HG02678 (cell line): ENCODE measurements around the gene BRI3.
"Not testable (repeated sequence)": the region's sequence is repeated elsewhere in the genome, so short reads cannot be mapped to it uniquely, and the experiment has no call there.

Experiments used
- ATAC-seq: cut with Tn5 transposase; IDR thresholded peaks from one replicate; pipeline ENCODE4 v1.9.1; 2021; ENCODE audit warnings: mild to moderate bottlenecking, moderate library complexity; ENCODE audit not compliant: unreplicated experiment

The BRI3 gene

DNA sequence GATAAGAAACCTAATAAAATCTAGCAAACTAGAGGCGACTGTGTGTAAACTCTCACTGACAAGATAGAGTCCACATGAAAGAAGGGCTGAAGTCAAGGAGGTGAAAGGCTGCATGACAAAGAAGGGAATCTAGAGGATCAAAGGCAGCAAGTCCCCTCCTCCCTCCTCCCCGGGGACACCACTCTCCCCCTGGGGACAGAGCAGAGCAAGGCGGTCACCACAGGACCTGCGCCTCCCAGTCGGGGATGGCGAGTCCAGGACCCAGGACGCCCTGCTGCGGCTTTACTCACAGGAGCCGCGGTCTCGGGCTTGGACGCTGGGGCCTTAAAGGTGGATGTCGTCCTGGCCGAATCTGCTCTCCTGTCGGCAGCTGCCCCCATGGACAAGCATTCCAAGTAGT lies 22.4 kb downstream of the BRI3 start:
- no peak for ATAC-seq

- no peak for ATAC-seq
Observed at GRCh38 chr7:98305951-98306535, 24.6 kb downstream of the BRI3 start.

DNA sequence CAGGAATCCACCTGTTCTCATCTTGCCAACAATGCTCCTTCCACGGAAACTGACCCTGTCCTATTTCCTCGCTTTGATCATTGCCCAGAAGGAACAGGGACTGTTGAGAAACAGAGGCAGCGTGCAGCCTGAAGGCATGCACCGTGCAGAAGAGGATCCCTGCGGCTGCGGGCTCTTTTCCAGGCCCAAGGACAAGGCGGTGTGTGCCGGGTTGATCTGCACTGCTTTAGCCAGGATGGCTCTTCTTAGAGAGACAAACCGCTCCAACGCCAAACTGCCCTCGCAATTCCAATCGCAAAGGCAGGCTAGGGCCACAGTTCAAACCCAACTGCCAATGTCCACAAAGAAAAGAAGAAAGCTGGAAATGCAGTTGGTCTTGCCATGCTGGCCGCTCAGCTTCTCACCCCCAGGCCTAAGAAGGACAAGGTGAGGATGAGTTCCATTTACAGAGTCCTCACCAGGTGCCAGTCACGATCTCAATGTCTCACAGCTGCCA lies 26.5 kb downstream of the BRI3 start:
- no peak for ATAC-seq

DNA sequence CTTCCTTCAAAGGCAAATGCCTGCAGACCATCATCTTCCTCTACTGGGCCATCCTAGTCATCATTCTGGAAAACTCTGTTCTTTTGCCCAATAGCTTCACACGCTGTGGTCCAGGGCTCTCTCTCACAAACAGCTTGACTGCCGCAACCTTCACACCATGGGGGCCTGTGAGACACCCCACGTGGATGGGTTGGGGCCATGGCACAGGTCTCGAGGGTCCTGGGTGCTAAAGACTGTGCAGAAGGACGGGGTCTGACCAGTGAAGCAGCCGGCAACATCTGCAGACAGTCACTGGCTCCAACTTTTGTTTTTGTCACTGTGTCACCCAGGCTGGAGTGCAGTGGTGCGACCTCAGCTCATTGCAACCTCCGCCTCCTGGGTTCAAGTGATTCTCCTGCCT lies 28.1 kb downstream of the BRI3 start:
- no peak for ATAC-seq

DNA sequence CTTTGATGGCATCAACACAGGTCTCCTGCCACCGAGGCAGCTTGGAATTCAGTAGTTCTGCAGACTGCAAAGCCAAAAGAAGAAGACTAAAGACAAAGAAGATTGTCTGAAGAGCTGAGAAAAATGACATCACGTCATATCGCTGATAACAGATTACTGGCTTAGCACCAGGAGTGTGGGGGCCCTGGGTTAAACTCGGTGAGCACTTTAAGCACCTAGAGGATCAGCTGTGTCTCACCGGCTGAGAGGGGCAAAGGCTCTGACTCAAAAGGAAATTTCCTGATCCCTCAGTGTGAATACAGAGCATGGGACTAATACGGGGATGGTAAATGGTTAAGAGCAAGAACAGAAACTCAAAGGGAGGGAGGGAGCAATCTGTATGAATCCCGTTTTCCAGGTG lies 30.7 kb downstream of the BRI3 start:
- no peak for ATAC-seq

DNA sequence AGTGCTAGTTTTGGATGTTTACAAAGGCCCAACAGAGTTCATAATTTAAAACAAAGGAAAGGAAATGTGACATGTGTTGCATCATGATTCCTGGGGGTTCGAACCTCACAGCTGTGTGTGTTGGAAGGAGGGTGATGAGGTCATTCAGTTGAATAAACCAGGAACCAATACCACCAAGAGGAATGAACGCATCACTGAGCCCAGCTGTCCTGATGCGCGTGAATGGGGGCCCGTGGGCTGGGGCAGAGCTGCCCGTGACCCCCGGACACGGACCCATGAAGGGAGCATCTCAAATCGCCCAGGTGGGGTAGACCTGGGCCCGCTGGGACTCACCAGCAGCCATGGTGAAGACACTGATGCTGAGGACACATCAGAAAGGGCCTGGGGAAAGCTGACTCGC lies 33.0 kb downstream of the BRI3 start:
- peak; percentile 61 for ATAC-seq

GRCh38 chr7:98315318-98315993 lies 34.0 kb downstream of the BRI3 start:
- peak; percentile 71 for ATAC-seq

GRCh38 chr7:98315994-98316527 lies 34.6 kb downstream of the BRI3 start:
- ATAC-seq, result not testable (repeated sequence)

DNA sequence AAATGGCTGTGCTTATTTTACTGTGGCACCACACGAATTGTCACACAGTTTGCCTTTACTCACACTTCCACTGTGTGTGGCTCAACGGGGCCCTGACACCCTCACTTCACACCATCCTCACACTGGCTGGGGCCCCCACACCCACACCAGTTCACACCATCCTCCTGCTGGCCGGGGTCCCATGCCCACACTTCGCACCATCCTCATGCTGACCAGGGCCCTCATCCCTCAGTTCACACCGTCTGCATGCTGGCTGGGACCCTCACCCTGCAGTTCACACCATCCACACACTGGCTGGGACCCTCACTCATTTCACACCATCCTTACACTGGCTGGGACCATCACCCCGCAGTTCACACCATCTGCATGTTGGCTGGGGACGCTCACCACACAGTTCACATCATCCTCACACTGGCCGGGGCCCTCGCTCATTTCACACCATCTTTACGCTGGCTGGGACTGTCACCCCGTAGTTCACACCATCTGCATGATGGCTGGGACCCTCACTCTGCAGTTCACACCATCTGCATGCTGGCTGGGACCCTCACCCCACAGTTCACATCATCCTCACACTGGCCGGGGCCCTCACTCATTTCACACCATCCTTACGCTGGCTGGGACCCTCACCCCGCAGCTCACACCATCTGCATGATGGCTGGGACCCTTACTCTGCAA lies 36.0 kb downstream of the BRI3 start:
- ATAC-seq, result no peak

DNA sequence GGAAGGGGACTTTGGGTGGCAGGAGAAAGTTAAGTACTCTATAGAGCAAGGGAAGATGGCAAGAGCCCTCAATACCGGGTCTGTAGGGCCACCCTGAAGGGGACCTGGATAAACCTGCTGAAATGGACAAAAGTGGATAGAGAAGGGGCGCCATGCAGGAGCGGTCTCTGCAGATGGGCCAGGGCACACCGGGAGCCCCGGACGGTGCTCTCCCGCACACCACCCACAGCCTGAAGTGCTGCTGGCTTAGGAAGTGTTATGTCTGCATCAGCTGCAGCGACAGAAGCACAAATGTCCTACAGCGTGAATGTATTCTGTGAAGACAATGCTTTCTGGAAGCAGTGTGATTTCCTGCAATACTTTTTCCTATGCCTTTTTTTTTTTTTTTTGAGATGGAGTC lies 37.7 kb downstream of the BRI3 start:
- no peak for ATAC-seq

GRCh38 chr7:98321301-98321700 lies 39.8 kb downstream of the BRI3 start:
- no peak for ATAC-seq

DNA sequence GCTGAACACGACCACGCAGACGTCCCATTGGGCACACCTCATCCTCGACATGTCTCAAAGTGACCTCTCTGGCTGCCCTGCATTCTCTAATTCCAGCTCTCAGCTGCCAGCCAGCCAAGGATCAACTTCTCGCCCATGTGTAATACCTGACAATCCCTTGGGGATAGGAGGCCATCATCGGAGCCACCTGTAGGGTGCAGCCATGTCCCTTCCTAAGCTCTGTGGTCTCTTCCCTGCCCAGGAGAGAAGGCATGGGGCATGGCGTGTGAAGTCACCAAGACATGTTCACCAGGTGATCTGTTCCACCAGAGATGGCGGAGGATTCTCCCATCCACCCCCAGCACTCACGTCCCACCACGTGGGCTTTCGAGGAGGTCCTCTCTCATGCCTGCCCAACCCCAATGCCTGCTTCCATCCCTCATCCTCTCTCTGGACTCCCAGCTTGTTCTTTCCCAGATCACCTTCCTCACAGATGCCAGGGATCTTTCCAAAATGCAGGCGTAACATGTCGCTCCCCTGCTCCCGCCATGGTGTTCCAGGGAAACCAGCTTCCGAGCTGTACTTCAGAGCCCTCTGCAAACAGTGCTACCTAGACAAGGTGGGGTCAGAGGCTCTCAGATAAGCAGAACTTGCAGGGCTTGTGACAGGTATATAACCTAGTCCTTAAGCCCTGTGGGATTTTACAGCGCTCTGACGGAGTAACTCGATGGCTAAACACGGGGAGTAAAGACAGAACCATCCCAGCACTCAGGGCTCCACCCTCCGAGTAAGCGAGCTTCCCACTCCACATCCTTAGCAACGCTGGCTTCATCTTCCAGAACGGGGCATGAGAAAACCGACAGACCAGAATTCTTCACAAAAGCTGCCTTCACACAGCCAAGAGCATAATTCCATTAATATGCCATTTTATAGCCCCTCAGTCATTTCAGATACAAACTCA lies 41.1 kb downstream of the BRI3 start:
- ATAC-seq, result no peak

GRCh38 chr7:98323597-98324322 lies 42.3 kb downstream of the BRI3 start:
- no peak for ATAC-seq

GRCh38 chr7:98324782-98325181 lies 43.3 kb downstream of the BRI3 start:
- ATAC-seq, result no peak

- ATAC-seq, result no peak
Observed at GRCh38 chr7:98329100-98329790, 47.8 kb downstream of the BRI3 start.

- ATAC-seq, result no peak
Observed at GRCh38 chr7:98329791-98330373, 48.4 kb downstream of the BRI3 start.

DNA sequence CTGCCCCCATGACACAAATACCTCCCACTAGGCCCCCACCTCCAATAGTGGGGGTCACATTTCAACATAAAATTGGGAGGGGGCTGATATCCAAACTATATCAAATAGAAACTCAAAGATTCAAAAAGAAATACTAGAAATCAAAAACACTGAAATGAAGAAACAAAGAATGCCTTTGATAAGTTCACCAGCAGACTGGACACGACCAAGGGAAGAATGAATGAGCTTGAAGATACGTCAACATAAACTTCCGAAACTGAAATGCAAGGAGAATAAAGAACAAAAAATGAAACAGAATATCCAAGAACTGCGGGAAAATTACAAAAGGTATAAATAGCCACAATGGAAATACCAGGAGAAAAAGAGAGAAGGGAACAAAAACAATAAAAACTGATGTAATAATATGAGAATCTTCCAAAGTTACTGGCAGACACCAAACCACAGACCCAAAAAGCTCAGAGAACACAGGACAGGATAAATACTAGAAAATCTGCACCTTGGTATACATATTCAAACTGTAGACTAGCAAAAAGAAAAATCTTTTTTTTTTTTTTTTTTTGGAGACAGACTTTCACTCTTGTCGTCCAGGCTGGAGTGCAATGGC lies 49.5 kb downstream of the BRI3 start:
- no peak for ATAC-seq

GRCh38 chr7:98334081-98334480 lies 52.6 kb downstream of the BRI3 start:
- ATAC-seq, result no peak
